Tibial artery (tissue), 4 donors: Measurements from ENCODE around the gene AANAT.

ENCODE experiments used
- DNase-seq, 2 donors: peaks; one replicate each; pipeline ENCODE4 v3.0.0-alpha.2; 2019
- H3K27ac ChIP-seq, 2 donors: fragments of 200-600 bp; sonication (generic) in 1 of 2; 1 replicate in 1 of 2; 2 replicates in 1 of 2; pipeline ENCODE4 v1.5.1; 2018 to 2019; ENCODE audit warnings: mild to moderate bottlenecking in 1 of 2
- H3K27me3 ChIP-seq, 2 donors: fragments of 200-600 bp; sonication (generic) in 1 of 2; one replicate each; pipeline versions ENCODE4 v1.5.1 to v1.6.0; 2016 to 2019
- H3K36me3 ChIP-seq, 3 donors: fragments of 200-600 bp; sonication (generic) in 2 of 3; one replicate each; pipeline ENCODE4 v1.5.1; 2016 to 2019; ENCODE audit warnings: mild to moderate bottlenecking in 2 of 3
- H3K4me1 ChIP-seq, 4 donors: fragments of 200-600 bp; sonication (generic) in 2 of 4; 1 replicate in 3 of 4; 2 replicates in 1 of 4; pipeline ENCODE4 v1.5.1; 2016 to 2019
- H3K4me3 ChIP-seq, 2 donors: fragments of 200-600 bp; sonication (generic) in 1 of 2; 1 replicate in 1 of 2; 2 replicates in 1 of 2; pipeline ENCODE4 v1.5.1; 2018 to 2019; ENCODE audit warnings: mild to moderate bottlenecking in 2 of 2
- H3K9me3 ChIP-seq, 3 donors: fragments of 200-600 bp; sonication (generic) in 1 of 3; one replicate each; pipeline ENCODE4 v1.5.1; 2016 to 2019
- intact Hi-C: fragments of 100-400 bp; cut with DNase I; formaldehyde crosslinking; loops from one replicate; pipeline ENCODE4 v1.15.0; 2023; ENCODE audit warnings: low total_unique reads
- TF ChIP-seq, protein P1 (sequence below), 2 experiments: fragments of 200-600 bp in 1 of 2; fragments of 450-650 bp in 1 of 2; IDR thresholded peaks; one replicate each; pipeline ENCODE4 v1.5.1; 2017 to 2019; ENCODE audit warnings: antibody characterized with exemption in 2 of 2, mild to moderate bottlenecking in 1 of 2, moderate library complexity in 1 of 2

Gene AANAT

DNA sequence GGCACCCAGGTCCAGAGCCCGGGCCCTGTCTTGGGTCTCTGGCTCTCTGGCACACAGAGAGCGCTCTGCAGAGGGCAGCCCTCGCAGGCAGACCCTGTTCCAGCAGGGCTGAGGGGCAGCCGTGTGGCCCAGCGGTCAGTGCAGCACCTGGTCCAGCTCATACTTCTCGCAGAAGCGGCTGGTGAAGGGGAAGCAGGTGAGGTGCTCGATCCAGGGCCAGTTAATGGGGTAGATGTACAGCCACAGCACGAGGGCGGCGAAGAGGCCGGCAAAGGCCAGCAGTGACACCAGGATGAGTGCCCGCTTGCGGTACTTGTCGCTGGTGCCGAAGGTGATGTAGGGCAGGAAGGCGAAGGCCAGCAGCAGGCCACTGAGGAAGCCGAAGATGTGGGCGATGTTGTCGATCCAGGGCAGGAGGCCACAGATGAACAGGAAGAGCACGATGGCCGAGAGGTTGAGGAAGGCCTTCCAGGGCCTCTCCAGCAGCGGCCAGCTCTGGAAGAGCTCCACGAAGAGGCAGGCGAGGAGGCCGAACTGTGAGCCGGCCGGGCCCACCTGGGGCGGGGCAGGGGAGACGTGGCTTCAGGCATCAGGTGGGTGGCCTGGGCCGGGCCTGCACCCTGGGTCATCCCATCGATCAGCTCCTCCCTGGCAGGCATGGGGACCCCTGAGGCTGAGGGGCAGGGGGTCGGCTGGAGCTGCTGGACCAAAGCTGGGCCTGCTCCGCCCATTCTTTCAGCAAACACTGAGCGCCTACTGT is 4.3 kb downstream of the AANAT start:
- Histone ChIP-seq H3K9me3 (no peaks in the 10 kb centered on the region), H3K27me3 (peaks cover 0 to 3% of the 10 kb centered on the region in 2 donors), H3K36me3 (peaks cover 0 to 49% (median 5%) of the 10 kb centered on the region in 3 donors), H3K4me3 (no peak overlapping the region), H3K4me1 (no peaks in the 10 kb centered on the region), H3K27ac (no peak overlapping the region)
- no peak for DNase-seq
- intact Hi-C loops, result no loop called here
- TF ChIP-seq, protein P1, sequence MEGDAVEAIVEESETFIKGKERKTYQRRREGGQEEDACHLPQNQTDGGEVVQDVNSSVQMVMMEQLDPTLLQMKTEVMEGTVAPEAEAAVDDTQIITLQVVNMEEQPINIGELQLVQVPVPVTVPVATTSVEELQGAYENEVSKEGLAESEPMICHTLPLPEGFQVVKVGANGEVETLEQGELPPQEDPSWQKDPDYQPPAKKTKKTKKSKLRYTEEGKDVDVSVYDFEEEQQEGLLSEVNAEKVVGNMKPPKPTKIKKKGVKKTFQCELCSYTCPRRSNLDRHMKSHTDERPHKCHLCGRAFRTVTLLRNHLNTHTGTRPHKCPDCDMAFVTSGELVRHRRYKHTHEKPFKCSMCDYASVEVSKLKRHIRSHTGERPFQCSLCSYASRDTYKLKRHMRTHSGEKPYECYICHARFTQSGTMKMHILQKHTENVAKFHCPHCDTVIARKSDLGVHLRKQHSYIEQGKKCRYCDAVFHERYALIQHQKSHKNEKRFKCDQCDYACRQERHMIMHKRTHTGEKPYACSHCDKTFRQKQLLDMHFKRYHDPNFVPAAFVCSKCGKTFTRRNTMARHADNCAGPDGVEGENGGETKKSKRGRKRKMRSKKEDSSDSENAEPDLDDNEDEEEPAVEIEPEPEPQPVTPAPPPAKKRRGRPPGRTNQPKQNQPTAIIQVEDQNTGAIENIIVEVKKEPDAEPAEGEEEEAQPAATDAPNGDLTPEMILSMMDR (IDR thresholded peaks at IDR 0.05), result no peak

DNA sequence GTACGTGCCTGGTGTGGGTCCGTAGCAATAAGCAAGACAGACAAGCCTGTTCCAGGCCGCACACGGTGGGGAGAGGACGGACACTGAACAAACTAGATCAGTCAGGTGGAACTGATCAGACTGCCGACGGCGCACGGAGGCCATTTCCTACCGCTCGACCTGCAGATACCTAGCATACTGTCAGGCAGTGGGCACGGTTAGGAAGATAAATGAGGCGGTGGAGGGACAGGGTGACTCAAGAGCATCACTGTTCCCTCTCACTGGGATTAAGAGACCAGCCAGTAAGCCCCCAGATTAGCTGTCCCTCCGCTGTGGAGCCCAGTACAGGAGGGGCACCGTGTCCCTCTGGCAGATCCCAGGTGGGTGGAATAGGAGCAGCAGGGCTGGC is 4.8 kb downstream of the AANAT start:
- peaks cover 0 to 49% (median 5%) of the 10 kb centered on the region in 3 donors for H3K36me3 ChIP-seq
- no peaks in the 10 kb centered on the region for H3K4me1 ChIP-seq
- TF ChIP-seq, protein P1 (IDR thresholded peaks at IDR 0.05), result no peak
- no peaks in the 10 kb centered on the region for H3K9me3 ChIP-seq
- H3K27me3 ChIP-seq, result no peaks in the 10 kb centered on the region
- intact Hi-C loops, result no loop called here
- no peak overlapping the region for H3K4me3 ChIP-seq
- DNase-seq, result no peak
- no peak overlapping the region for H3K27ac ChIP-seq

DNA sequence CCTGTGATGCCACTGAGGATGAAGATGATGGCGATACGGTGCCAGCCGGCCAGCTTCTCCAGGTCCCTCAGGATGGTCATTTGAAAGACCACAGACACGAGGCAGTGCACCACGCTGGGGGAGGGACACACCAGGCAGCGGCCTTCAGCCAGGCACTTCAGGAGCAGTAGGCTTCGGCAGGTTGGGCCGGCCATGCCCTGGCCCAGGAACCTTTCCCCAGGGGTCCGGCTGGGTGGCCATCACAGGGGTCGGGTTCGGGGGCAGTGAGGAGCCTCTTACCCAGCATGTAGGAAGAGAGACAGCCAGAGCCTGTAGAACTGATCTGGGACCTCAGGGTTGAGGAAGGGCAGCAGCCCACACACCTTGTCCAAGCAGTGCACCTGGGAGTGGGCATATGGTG is 5.3 kb downstream of the AANAT start:
- H3K9me3 ChIP-seq, result no peaks in the 10 kb centered on the region
- H3K27ac ChIP-seq, result no peak overlapping the region
- DNase-seq, result no peak
- peaks cover 0 to 52% (median 5%) of the 10 kb centered on the region in 3 donors for H3K36me3 ChIP-seq
- H3K4me1 ChIP-seq, result no peaks in the 10 kb centered on the region
- H3K4me3 ChIP-seq, result no peak overlapping the region
- no peaks in the 10 kb centered on the region for H3K27me3 ChIP-seq
- intact Hi-C loops, result no loop called here
- TF ChIP-seq, protein P1 (IDR thresholded peaks at IDR 0.05), result no peak

DNA sequence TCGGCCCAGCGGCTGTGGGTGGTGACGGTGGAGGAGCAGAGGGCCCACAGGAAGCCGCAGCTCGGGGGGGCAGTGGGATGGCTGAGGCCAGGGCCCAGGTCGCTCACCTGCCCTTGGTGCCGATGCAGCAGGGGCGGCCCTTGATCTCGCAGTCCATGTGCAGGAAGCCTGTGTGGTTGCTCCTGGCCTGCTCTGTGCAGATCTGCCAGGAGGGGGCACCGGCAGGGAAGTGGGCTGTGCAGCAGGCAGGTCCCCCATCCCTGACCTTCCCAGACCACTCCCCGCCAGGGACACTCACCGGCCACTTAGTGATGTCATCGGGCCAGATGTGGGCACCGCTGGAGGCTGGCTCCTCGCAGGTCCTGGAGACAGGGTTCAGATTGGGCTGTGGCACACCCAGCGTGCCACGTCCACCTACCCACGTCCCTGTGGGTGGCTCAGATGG is 6.2 kb downstream of the AANAT start:
- H3K36me3 ChIP-seq, result peaks cover 0 to 60% (median 5%) of the 10 kb centered on the region in 3 donors
- DNase-seq, result no peak
- intact Hi-C loops, result no loop called here
- H3K27ac ChIP-seq, result no peak overlapping the region
- H3K9me3 ChIP-seq, result no peaks in the 10 kb centered on the region
- TF ChIP-seq, protein P1 (IDR thresholded peaks at IDR 0.05), result no peak
- H3K27me3 ChIP-seq, result no peaks in the 10 kb centered on the region
- no peaks in the 10 kb centered on the region for H3K4me1 ChIP-seq
- no peak overlapping the region for H3K4me3 ChIP-seq

DNA sequence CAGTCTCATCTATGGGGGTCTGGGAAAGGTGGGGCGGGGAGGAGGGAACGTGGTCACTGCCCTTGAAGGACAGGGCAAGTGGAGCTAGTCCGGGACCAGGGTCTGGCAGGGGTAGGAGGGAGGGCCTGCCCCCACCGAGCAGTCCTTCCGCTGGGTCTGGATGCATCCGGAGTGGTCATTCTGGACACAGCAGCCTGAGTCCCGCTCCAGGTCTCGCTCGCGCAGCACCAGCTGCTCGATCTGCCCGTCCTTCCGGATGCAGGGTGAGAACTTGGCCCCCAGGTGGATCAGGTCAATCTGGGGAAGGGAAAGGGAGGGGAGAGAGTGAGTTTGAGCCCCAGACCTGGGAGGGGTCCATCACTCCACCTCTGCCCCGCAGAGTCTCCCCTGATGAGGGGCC is 6.8 kb downstream of the AANAT start:
- TF ChIP-seq, protein P1 (IDR thresholded peaks at IDR 0.05), result no peak
- H3K27ac ChIP-seq, result no peak overlapping the region
- no peaks in the 10 kb centered on the region for H3K27me3 ChIP-seq
- peaks cover 0 to 67% (median 5%) of the 10 kb centered on the region in 3 donors for H3K36me3 ChIP-seq
- intact Hi-C loops, result no loop called here
- no peaks in the 10 kb centered on the region for H3K9me3 ChIP-seq
- no peak for DNase-seq
- no peak overlapping the region for H3K4me3 ChIP-seq
- H3K4me1 ChIP-seq, result no peaks in the 10 kb centered on the region
